SU-DHL-6 (cell line): ENCODE results near the gene PLS1.

Experiments
- CTCF ChIP-seq: fragments of 200-600 bp; sonication (generic); IDR thresholded peaks from one replicate; pipeline ENCODE4 v1.5.1; 2017; ENCODE audit warnings: antibody characterized with exemption, mild to moderate bottlenecking, low read length, moderate library complexity; ENCODE audit not compliant: insufficient read depth, poor library complexity, severe bottlenecking
- EZH2phosphoT487 ChIP-seq: fragments of 200-600 bp; sonication (generic), shearing (Covaris generic); conservative IDR thresholded peaks from 2 replicates; pipeline ENCODE4 v1.6.1; 2018; ENCODE audit warnings: mild to moderate bottlenecking, antibody characterized with exemption, low read length, moderate library complexity, mixed read lengths

GRCh38 chr3:142725357-142725739 is 129.2 kb downstream of the PLS1 start:
- no peak for TF ChIP-seq CTCF
- no peak for TF ChIP-seq EZH2phosphoT487
